HepG2 (cell line): ENCODE results near the gene IGF2BP3. TPM values are rescaled to one million over a fixed set of nuclear protein-coding genes. Genes with fewer than 3 reads are reported as not detected.

Source experiments
- CHCHD3 ChIP-seq: sonication (generic); formaldehyde crosslinking; IDR thresholded peaks from 2 replicates; pipeline ENCODE4 v1.8.0; 2022; ENCODE audit warnings: mild to moderate bottlenecking, missing genetic modification reagents, moderate library complexity
- HOXA3 ChIP-seq: sonication (generic); formaldehyde crosslinking; IDR thresholded peaks from 2 replicates; pipeline ENCODE4 v1.5.0; 2020; ENCODE audit warnings: missing genetic modification reagents
- MEIS2 ChIP-seq: sonication (generic); formaldehyde crosslinking; IDR thresholded peaks from 2 replicates; pipeline ENCODE4 v1.9.0; 2021; ENCODE audit warnings: mild to moderate bottlenecking, missing genetic modification reagents
- PHF21A ChIP-seq: sonication (generic); formaldehyde crosslinking; IDR thresholded peaks from 2 replicates; pipeline ENCODE4 v1.5.0; 2020; ENCODE audit warnings: mild to moderate bottlenecking, missing genetic modification reagents
- THAP8 ChIP-seq: sonication (generic); formaldehyde crosslinking; IDR thresholded peaks from 2 replicates; pipeline ENCODE4 v1.5.1; 2020; ENCODE audit warnings: missing genetic modification reagents, mild to moderate bottlenecking, borderline replicate concordance
- TRAFD1 ChIP-seq: sonication (generic); formaldehyde crosslinking; IDR thresholded peaks from 2 replicates; pipeline ENCODE4 v1.5.1; 2020; ENCODE audit warnings: missing genetic modification reagents, mild to moderate bottlenecking, borderline replicate concordance
- ZFP36L2 ChIP-seq: sonication (generic); formaldehyde crosslinking; IDR thresholded peaks from 2 replicates; pipeline ENCODE4 v1.4.0; 2020; ENCODE audit warnings: missing genetic modification reagents
- ZFP41 ChIP-seq: sonication (generic); formaldehyde crosslinking; IDR thresholded peaks from 2 replicates; pipeline ENCODE4 v1.4.0; 2020; ENCODE audit warnings: mild to moderate bottlenecking, missing genetic modification reagents, borderline replicate concordance
- ZFP90 ChIP-seq: sonication (generic); formaldehyde crosslinking; IDR thresholded peaks from 2 replicates; pipeline ENCODE4 v1.8.0; 2022; ENCODE audit warnings: missing genetic modification reagents, mild to moderate bottlenecking, inconsistent platforms, borderline replicate concordance
- ZNF354B ChIP-seq: sonication (generic); formaldehyde crosslinking; IDR thresholded peaks from 2 replicates; pipeline ENCODE4 v1.8.0; 2022; ENCODE audit warnings: mild to moderate bottlenecking, missing genetic modification reagents
- ZNF432 ChIP-seq: sonication (generic); formaldehyde crosslinking; IDR thresholded peaks from 2 replicates; pipeline ENCODE4 v1.5.0; 2020; ENCODE audit warnings: missing genetic modification reagents, mild to moderate bottlenecking, borderline replicate concordance
- ZNF547 ChIP-seq: sonication (generic); formaldehyde crosslinking; IDR thresholded peaks from 2 replicates; pipeline ENCODE4 v1.5.1; 2020; ENCODE audit warnings: mild to moderate bottlenecking, missing genetic modification reagents
- polyA plus RNA-seq, 8 experiments: library from polyadenylated mRNA; depleted of rRNA in 3 of 8; stranded (reverse) in 7 of 8; unstranded in 1 of 8; fragments of >200 nt; fragmentation: Illumina TruSeq in 4 of 8; extraction: Trizol in 4 of 8; gene quantifications; 2 replicates each; pipeline versions ENCODE4 v1.2.1 to v1.2.3, GENCODE V29; 2011 to 2016; ENCODE audit warnings: low read depth in 4 of 8, missing spikeins in 1 of 8, mixed read lengths in 1 of 8; ENCODE audit not compliant: insufficient read depth in 1 of 8
- total RNA-seq, 5 experiments: library from RNA; depleted of rRNA; stranded (reverse); fragments of >200 nt; fragmentation: Illumina TruSeq; extraction: Trizol; gene quantifications; 2 replicates each; pipeline ENCODE4 v1.2.3, GENCODE V29; 2016; ENCODE audit warnings: low read depth in 1 of 5
- TF ChIP-seq, protein P1 (sequence below): sonication (generic); formaldehyde crosslinking; IDR thresholded peaks from 2 replicates; pipeline ENCODE4 v1.4.0; 2020; ENCODE audit warnings: missing genetic modification reagents
- TF ChIP-seq, protein P2 (sequence below), 2 experiments: sonication (generic) in 1 of 2; formaldehyde crosslinking in 1 of 2; IDR thresholded peaks; 2 replicates each; pipeline versions ENCODE4 v1.5.1 to v1.6.1; 2011 to 2020; ENCODE audit warnings: borderline replicate concordance in 1 of 2, low read depth in 1 of 2, low read length in 1 of 2, mild to moderate bottlenecking in 1 of 2, missing genetic modification reagents in 1 of 2, moderate library complexity in 1 of 2
- TF ChIP-seq, protein P3 (sequence below): sonication (generic); formaldehyde crosslinking; IDR thresholded peaks from 2 replicates; pipeline ENCODE4 v1.8.0; 2022; ENCODE audit warnings: missing genetic modification reagents, low read depth, mild to moderate bottlenecking, borderline replicate concordance

Gene IGF2BP3
- total and polyA plus RNA-seq, 2 of the 13 experiments (the other 11 are each of a cell fraction or from before 2014, with no cell fraction given), result 37.7 to 39.5 TPM

GRCh38 chr7:23490357-23491135, 20.3 kb upstream of the IGF2BP3 start (continued):
- TF ChIP-seq CHCHD3, result no peak
- no peak for TF ChIP-seq PHF21A (CRISPR knock-in tag)
- TF ChIP-seq THAP8 (CRISPR knock-in tag), result no peak
- TF ChIP-seq ZFP36L2 (CRISPR knock-in tag), result no peak
- TF ChIP-seq ZFP41 (CRISPR knock-in tag), result no peak
- no peak for TF ChIP-seq ZNF432 (CRISPR knock-in tag)
- TF ChIP-seq, protein P1, sequence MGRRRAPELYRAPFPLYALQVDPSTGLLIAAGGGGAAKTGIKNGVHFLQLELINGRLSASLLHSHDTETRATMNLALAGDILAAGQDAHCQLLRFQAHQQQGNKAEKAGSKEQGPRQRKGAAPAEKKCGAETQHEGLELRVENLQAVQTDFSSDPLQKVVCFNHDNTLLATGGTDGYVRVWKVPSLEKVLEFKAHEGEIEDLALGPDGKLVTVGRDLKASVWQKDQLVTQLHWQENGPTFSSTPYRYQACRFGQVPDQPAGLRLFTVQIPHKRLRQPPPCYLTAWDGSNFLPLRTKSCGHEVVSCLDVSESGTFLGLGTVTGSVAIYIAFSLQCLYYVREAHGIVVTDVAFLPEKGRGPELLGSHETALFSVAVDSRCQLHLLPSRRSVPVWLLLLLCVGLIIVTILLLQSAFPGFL (CRISPR knock-in tag), result no peak
- TF ChIP-seq HOXA3, result peak; percentile 29; the same call in 1 of the 2 replicates
- TF ChIP-seq ZFP90, result no peak
- TF ChIP-seq, protein P2, sequence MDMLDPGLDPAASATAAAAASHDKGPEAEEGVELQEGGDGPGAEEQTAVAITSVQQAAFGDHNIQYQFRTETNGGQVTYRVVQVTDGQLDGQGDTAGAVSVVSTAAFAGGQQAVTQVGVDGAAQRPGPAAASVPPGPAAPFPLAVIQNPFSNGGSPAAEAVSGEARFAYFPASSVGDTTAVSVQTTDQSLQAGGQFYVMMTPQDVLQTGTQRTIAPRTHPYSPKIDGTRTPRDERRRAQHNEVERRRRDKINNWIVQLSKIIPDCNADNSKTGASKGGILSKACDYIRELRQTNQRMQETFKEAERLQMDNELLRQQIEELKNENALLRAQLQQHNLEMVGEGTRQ (IDR thresholded peaks at IDR 0.05; ENCODE audit: low read depth, low read length), result no peak
- TF ChIP-seq, protein P2 (CRISPR knock-in tag; IDR thresholded peaks at IDR 0.05; ENCODE audit: borderline replicate concordance), result no peak
- no peak for TF ChIP-seq ZNF547 (CRISPR knock-in tag)
- no peak for TF ChIP-seq TRAFD1
- TF ChIP-seq, protein P3, sequence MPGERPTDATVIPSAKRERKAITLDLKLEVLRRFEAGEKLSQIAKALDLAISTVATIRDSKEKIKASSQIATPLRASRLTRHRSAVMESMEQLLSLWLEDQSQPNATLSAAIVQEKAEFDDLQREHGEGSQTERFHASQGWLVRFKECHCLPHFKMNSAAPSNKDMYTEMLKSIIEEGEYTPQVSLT (CRISPR knock-in tag), result no peak
- 0 out of 2 replicates have a peak, but pooled peaks have one; percentile 19 for TF ChIP-seq MEIS2 (CRISPR knock-in tag)
- TF ChIP-seq ZNF354B (CRISPR knock-in tag), result no peak
